Keratinocyte (primary cell): ENCODE data around the gene SMG6. TPM values are rescaled to one million over a fixed set of nuclear protein-coding genes. Genes with fewer than 3 reads are reported as not detected.
A peak's percentile ranks its signal among the peaks of the same experiment; 100 is the strongest.

Source experiments
- DNase-seq: peaks from one replicate; pipeline ENCODE4 v3.0.0-alpha.2; 2011; ENCODE audit warnings: low read depth, missing footprints, low spot score
- FAIRE-seq: peaks from 2 replicates; lab custom pipeline; 2011; peaks lifted over from hg19 to GRCh38; lab: Jason Lieb, UNC
- H2AFZ ChIP-seq: 2 replicates; pipeline ENCODE4 v1.6.0; 2012; ENCODE audit warnings: low read length, control low read depth, inconsistent platforms; ENCODE audit not compliant: control insufficient read depth
- H3K27ac ChIP-seq: 2 replicates; pipeline ENCODE4 v1.5.1; 2011; ENCODE audit warnings: low read length; ENCODE audit not compliant: control insufficient read depth, insufficient read depth
- H3K27me3 ChIP-seq: 3 replicates; pipeline ENCODE4 v1.6.0; 2011; ENCODE audit warnings: low read length; ENCODE audit not compliant: control insufficient read depth, insufficient read depth; ENCODE audit errors: extremely low read depth
- H3K36me3 ChIP-seq, 2 experiments: 2 replicates in 1 of 2; 3 replicates in 1 of 2; pipeline ENCODE4 v1.5.1; 2011; ENCODE audit warnings: low read length in 2 of 2, mild to moderate bottlenecking in 1 of 2; ENCODE audit not compliant: control insufficient read depth in 2 of 2, insufficient read depth in 2 of 2; ENCODE audit errors: extremely low read depth in 1 of 2
- H3K4me1 ChIP-seq: 3 replicates; pipeline ENCODE4 v1.5.1; 2011; ENCODE audit warnings: low read length; ENCODE audit not compliant: control insufficient read depth, insufficient read depth; ENCODE audit errors: extremely low read depth
- H3K4me2 ChIP-seq: 3 replicates; pipeline ENCODE4 v1.6.0; 2011; ENCODE audit warnings: low read depth, low read length; ENCODE audit not compliant: control insufficient read depth, insufficient read depth; ENCODE audit errors: extremely low read depth
- H3K4me3 ChIP-seq, 3 experiments: fragments of 200-600 bp in 1 of 3; sonication (generic) in 1 of 3; 2 replicates in 2 of 3; 3 replicates in 1 of 3; pipeline ENCODE4 v1.5.1; 2011 to 2016; ENCODE audit warnings: low read length in 3 of 3, mild to moderate bottlenecking in 3 of 3, control low read depth in 2 of 3, inconsistent platforms in 1 of 3, low read depth in 1 of 3, mixed read lengths in 1 of 3, mixed run types in 1 of 3, moderate library complexity in 1 of 3; ENCODE audit not compliant: control insufficient read depth in 2 of 3, insufficient read depth in 2 of 3; ENCODE audit errors: extremely low read depth in 1 of 3
- H3K79me2 ChIP-seq: 2 replicates; pipeline ENCODE4 v1.6.0; 2012; ENCODE audit warnings: low read length; ENCODE audit not compliant: control insufficient read depth, insufficient read depth
- H3K9ac ChIP-seq: 3 replicates; pipeline ENCODE4 v1.6.0; 2011; ENCODE audit warnings: low read length; ENCODE audit not compliant: control insufficient read depth, insufficient read depth; ENCODE audit errors: extremely low read depth
- H3K9me1 ChIP-seq: 3 replicates; pipeline ENCODE4 v1.6.0; 2011; ENCODE audit warnings: low read length; ENCODE audit not compliant: control insufficient read depth, insufficient read depth; ENCODE audit errors: extremely low read depth
- H3K9me3 ChIP-seq: 2 replicates; pipeline ENCODE4 v1.5.1; 2012; ENCODE audit warnings: low read depth, low read length; ENCODE audit not compliant: control insufficient read depth
- H4K20me1 ChIP-seq: 3 replicates; pipeline ENCODE4 v1.6.0; 2011; ENCODE audit warnings: low read length; ENCODE audit not compliant: control insufficient read depth, insufficient read depth; ENCODE audit errors: extremely low read depth
- EZH2 ChIP-seq: IDR thresholded peaks from one replicate; pipeline ENCODE4 v1.6.1; 2012; ENCODE audit warnings: inconsistent platforms, mild to moderate bottlenecking, low read length, moderate library complexity
- dilution Hi-C: fragments of 300-500 bp; cut with MboI; formaldehyde crosslinking; loops from one replicate; pipeline ENCODE4 v1.7.0; 2020; ENCODE audit warnings: low sequenced_read_pairs; ENCODE audit not compliant: extremely low pct_ligation_motif_present
- polyA plus RNA-seq, 5 experiments: library from polyadenylated mRNA; depleted of rRNA in 3 of 5; stranded (reverse) in 3 of 5; stranded (forward) in 1 of 5; unstranded in 1 of 5; fragments of >200 nt; gene quantifications; 1 replicate in 1 of 5; 2 replicates in 3 of 5; 3 replicates in 1 of 5; pipeline versions ENCODE4 v1.2.1 to v1.2.3, GENCODE V29; 2011 to 2012; ENCODE audit warnings: missing spikeins in 2 of 5, low read depth in 1 of 5, low replicate concordance in 1 of 5
- TF ChIP-seq, protein P1 (sequence below), 3 experiments: IDR thresholded peaks in 1 of 3; conservative IDR thresholded peaks in 1 of 3; optimal IDR thresholded peaks in 1 of 3; 2 replicates in 2 of 3; 3 replicates in 1 of 3; pipeline versions ENCODE3 to v1.5.1; 2011; ENCODE audit warnings: low read length in 3 of 3, mild to moderate bottlenecking in 3 of 3, moderate library complexity in 2 of 3, control low read depth in 1 of 3, inconsistent platforms in 1 of 3; ENCODE audit not compliant: insufficient read depth in 2 of 3; ENCODE audit errors: extremely low read depth in 1 of 3

Gene SMG6
- polyA plus RNA-seq, 1 donor (not counting 4 experiments of a cell fraction or from before 2014, with no cell fraction given): 3.6 TPM

DNA sequence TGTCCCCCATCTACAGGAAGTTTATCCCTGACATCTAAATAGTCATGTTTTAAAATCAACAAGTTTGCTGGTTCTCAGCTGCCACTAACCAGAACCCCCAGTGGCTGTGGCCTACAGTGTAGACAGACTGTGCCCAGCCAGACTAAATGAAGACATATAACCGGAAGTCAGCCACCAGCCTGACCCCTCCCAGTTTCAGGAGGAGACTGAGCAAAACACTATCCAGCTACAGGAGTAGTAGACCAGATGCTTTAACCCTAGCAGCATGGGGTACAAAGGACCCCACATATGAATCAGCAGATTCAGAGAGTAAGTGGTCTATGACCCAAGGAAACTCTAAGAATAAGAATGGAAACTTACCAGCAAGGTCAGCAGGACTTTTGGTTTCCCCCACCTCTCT lies 165.3 kb downstream of the SMG6 start:
- DNase-seq (no peak), FAIRE-seq (no peak)
- peak overlapping the region; percentile 22 for H3K4me2 ChIP-seq
- no peak for TF ChIP-seq EZH2
- TF ChIP-seq, protein P1, sequence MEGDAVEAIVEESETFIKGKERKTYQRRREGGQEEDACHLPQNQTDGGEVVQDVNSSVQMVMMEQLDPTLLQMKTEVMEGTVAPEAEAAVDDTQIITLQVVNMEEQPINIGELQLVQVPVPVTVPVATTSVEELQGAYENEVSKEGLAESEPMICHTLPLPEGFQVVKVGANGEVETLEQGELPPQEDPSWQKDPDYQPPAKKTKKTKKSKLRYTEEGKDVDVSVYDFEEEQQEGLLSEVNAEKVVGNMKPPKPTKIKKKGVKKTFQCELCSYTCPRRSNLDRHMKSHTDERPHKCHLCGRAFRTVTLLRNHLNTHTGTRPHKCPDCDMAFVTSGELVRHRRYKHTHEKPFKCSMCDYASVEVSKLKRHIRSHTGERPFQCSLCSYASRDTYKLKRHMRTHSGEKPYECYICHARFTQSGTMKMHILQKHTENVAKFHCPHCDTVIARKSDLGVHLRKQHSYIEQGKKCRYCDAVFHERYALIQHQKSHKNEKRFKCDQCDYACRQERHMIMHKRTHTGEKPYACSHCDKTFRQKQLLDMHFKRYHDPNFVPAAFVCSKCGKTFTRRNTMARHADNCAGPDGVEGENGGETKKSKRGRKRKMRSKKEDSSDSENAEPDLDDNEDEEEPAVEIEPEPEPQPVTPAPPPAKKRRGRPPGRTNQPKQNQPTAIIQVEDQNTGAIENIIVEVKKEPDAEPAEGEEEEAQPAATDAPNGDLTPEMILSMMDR (optimal IDR thresholded peaks at IDR 0.05 in 1 of 3, IDR thresholded peaks at IDR 0.05 in 1 of 3, conservative IDR thresholded peaks at IDR 0.05 in 1 of 3; ENCODE audit: extremely low read depth in 1 of 3, insufficient read depth in 2 of 3, low read length in 3 of 3): no peak
- no peaks in the 10 kb centered on the region for H3K36me3 ChIP-seq
- peaks cover 2% of the 10 kb centered on the region for H3K9me1 ChIP-seq
- no peak overlapping the region for H3K27ac ChIP-seq
- no peaks in the 10 kb centered on the region for H4K20me1 ChIP-seq
- H3K4me1 ChIP-seq: peaks cover 30% of the 10 kb centered on the region
- no peak overlapping the region for H2AFZ ChIP-seq
- no peak overlapping the region for H3K4me3 ChIP-seq
- peak overlapping the region; percentile 13 for H3K9ac ChIP-seq
- dilution Hi-C loops: no loop called here
- H3K27me3 ChIP-seq: no peaks in the 10 kb centered on the region
- no peaks in the 10 kb centered on the region for H3K9me3 ChIP-seq
- H3K79me2 ChIP-seq: no peaks in the 10 kb centered on the region

DNA sequence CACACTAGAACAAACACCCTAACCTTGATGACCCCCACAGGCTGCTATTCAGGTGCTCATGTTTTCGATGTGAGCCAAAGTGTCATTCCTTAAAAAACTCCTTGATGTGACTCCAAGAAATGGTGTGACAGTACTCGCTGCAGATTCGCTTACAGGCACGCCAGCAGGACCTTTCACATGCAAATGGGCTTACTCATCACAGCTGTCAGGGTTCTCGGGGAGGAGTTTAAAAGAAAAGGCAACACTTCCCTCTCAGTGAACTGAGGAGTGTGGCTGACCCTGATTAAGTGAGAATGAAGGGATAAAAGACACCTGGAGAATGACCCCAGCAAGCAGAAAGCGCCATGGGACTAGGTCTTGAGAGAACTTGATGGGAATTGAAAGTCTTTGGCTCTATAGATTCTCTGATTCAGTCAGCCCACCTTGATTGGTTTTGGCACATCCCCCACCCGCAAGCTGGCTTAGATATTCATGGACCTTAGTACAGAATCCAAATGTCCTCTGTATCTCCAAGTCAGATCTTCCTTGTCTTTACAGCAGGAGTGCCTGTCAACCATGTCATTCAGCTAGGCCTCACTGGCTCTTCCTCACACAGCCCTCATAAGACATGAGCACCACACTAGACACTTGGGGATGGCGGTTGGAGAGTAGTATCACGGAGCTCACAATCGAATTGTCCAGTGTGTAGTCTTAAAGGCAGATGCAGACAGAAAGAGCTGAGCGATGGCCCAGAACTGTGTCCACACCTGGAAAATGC lies 166.1 kb downstream of the SMG6 start:
- Histone ChIP-seq H3K36me3 (no peaks in the 10 kb centered on the region), H3K4me3 (no peak overlapping the region), H3K9me1 (peaks cover 2% of the 10 kb centered on the region), H4K20me1 (no peaks in the 10 kb centered on the region), H3K27me3 (no peaks in the 10 kb centered on the region), H3K27ac (peak overlapping the region; percentile 13), H3K4me2 (peak overlapping the region; percentile 49), H3K4me1 (peaks cover 30% of the 10 kb centered on the region), H3K9me3 (no peaks in the 10 kb centered on the region), H3K79me2 (no peaks in the 10 kb centered on the region), H2AFZ (no peak overlapping the region), H3K9ac (no peak overlapping the region)
- no peak for DNase-seq
- peak; percentile 96 for FAIRE-seq
- TF ChIP-seq, protein P1 (optimal IDR thresholded peaks at IDR 0.05 in 1 of 3, IDR thresholded peaks at IDR 0.05 in 1 of 3, conservative IDR thresholded peaks at IDR 0.05 in 1 of 3; ENCODE audit: extremely low read depth in 1 of 3, insufficient read depth in 2 of 3, low read length in 3 of 3): no peak
- no peak for TF ChIP-seq EZH2
- dilution Hi-C loops: no loop called here
